Measurements from ENCODE around the gene RAPGEF4.

- TF ChIP-seq CTCF (IDR thresholded peaks at IDR 0.05) (no peak), EP300 (IDR thresholded peaks at IDR 0.05) (no peak)
Observed at GRCh38 chr2:172751564-172751963, 15.9 kb downstream of the RAPGEF4 start.

Data from tibial nerve (tissue), 4 donors.